ENCODE data around the gene DMWD. TPM values are rescaled to one million over a fixed set of nuclear protein-coding genes. Genes with fewer than 3 reads are reported as not detected.

Gene DMWD
- total and polyA plus RNA-seq, 2 of the 13 experiments (the other 11 are each of a cell fraction or from before 2014, with no cell fraction given) = 10.3 to 14.9 TPM

DNA sequence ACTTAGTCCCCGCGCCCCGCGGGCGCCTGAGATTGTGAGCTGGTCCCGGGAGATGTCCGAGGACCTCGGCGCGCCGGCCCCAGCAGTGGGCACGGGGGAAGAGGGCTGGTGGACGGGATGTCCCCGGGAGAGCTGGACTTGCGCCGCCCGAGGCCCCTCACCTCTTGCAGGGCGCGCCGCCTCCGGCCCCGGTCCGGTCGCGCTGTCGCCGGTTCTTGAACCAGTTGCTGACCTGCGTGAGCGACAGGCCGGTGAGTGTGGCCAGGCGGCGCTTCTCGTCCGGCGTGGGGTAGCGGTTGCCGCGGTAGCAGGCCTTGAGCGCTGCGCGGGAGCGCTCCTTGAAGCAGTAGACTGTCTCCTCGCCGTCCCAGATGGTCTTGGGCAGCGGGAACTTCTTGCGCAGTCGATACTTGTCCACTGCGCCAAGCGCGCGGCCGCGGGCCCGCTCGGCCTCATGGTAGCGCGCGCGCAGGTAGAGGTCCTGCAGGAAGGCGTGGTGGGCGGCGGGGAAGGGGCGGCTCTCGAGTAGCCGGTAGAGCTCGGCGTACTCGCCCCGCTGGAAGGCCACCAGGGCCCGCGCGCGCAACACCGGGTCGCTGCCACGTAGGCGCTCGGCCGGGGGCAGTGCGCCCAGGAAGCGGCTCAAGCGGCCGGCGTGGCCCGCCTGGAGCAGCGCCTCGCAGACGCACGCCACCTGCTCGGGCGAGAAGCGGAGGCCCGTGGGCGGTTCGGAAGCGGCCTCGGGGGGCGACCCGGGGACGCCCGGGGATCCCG is 24.6 kb downstream of the DMWD start (continued):
- TF ChIP-seq ZNF569 (CRISPR knock-in tag; IDR thresholded peaks at IDR 0.05; ENCODE audit: borderline replicate concordance) (no peak), FIP1L1 (IDR thresholded peaks at IDR 0.05; ENCODE audit: borderline replicate concordance, insufficient read depth, low read depth, low read length) (no peak), ONECUT2 (CRISPR knock-in tag; IDR thresholded peaks at IDR 0.05) (no peak), KDM6A (CRISPR knock-in tag; IDR thresholded peaks at IDR 0.05; ENCODE audit: low read depth) (no peak), ZNF501 (CRISPR knock-in tag; IDR thresholded peaks at IDR 0.05) (no peak), ZFY (CRISPR knock-in tag; IDR thresholded peaks at IDR 0.05) (peak; percentile 84), ZNF780A (CRISPR knock-in tag; IDR thresholded peaks at IDR 0.05) (no peak), ZNF678 (CRISPR knock-in tag; IDR thresholded peaks at IDR 0.05) (no peak), JUNB (CRISPR knock-in tag; IDR thresholded peaks at IDR 0.05; ENCODE audit: borderline replicate concordance) (no peak), MXD4 (CRISPR knock-in tag; IDR thresholded peaks at IDR 0.05) (no peak), AGO2 (optimal IDR thresholded peaks at IDR 0.05; ENCODE audit: low read depth, low read length) (peak; percentile 76), ZNF24 (IDR thresholded peaks at IDR 0.05) (no peak), ZNF468 (CRISPR knock-in tag; IDR thresholded peaks at IDR 0.05) (peak; percentile 25; the same call in 1 of the 2 replicates), AHR (CRISPR knock-in tag; IDR thresholded peaks at IDR 0.05) (no peak; the same call in 1 of the 2 replicates), THAP11 (CRISPR knock-in tag; IDR thresholded peaks at IDR 0.05) (peak; percentile 51), ZFP62 (CRISPR knock-in tag; IDR thresholded peaks at IDR 0.05) (no peak), ZNF354B (CRISPR knock-in tag; IDR thresholded peaks at IDR 0.05) (no peak)
- TF ChIP-seq, protein P1, sequence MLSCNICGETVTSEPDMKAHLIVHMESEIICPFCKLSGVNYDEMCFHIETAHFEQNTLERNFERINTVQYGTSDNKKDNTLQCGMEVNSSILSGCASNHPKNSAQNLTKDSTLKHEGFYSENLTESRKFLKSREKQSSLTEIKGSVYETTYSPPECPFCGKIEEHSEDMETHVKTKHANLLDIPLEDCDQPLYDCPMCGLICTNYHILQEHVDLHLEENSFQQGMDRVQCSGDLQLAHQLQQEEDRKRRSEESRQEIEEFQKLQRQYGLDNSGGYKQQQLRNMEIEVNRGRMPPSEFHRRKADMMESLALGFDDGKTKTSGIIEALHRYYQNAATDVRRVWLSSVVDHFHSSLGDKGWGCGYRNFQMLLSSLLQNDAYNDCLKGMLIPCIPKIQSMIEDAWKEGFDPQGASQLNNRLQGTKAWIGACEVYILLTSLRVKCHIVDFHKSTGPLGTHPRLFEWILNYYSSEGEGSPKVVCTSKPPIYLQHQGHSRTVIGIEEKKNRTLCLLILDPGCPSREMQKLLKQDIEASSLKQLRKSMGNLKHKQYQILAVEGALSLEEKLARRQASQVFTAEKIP (CRISPR knock-in tag; IDR thresholded peaks at IDR 0.05; ENCODE audit: borderline replicate concordance) = no peak
- TF ChIP-seq, protein P2, sequence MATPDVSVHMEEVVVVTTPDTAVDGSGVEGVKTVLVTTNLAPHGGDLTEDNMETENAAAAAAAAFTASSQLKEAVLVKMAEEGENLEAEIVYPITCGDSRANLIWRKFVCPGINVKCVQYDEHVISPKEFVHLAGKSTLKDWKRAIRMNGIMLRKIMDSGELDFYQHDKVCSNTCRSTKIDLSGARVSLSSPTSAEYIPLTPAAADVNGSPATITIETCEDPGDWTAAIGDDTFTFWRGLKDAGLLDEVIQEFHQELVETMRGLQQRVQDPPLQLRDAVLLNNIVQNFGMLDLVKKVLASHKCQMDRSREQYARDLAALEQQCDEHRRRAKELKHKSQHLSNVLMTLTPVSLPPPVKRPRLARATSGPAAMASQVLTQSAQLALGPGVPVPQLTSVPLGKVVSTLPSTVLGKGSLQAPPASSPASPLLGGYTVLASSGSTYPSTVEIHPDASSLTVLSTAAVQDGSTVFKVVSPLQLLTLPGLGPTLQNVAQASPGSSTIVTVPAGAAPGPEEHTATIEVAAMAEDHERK (CRISPR knock-in tag; IDR thresholded peaks at IDR 0.05; ENCODE audit: low read depth) = no peak
- TF ChIP-seq, protein P3, sequence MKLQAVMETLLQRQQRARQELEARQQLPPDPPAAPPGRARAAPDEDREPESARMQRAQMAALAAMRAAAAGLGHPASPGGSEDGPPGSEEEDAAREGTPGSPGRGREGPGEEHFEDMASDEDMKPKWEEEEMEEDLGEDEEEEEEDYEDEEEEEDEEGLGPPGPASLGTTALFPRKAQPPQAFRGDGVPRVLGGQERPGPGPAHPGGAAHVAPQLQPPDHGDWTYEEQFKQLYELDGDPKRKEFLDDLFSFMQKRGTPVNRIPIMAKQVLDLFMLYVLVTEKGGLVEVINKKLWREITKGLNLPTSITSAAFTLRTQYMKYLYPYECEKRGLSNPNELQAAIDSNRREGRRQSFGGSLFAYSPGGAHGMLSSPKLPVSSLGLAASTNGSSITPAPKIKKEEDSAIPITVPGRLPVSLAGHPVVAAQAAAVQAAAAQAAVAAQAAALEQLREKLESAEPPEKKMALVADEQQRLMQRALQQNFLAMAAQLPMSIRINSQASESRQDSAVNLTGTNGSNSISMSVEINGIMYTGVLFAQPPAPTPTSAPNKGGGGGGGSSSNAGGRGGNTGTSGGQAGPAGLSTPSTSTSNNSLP (IDR thresholded peaks at IDR 0.05; ENCODE audit: low read depth, low read length) = no peak
- TF ChIP-seq, protein P4, sequence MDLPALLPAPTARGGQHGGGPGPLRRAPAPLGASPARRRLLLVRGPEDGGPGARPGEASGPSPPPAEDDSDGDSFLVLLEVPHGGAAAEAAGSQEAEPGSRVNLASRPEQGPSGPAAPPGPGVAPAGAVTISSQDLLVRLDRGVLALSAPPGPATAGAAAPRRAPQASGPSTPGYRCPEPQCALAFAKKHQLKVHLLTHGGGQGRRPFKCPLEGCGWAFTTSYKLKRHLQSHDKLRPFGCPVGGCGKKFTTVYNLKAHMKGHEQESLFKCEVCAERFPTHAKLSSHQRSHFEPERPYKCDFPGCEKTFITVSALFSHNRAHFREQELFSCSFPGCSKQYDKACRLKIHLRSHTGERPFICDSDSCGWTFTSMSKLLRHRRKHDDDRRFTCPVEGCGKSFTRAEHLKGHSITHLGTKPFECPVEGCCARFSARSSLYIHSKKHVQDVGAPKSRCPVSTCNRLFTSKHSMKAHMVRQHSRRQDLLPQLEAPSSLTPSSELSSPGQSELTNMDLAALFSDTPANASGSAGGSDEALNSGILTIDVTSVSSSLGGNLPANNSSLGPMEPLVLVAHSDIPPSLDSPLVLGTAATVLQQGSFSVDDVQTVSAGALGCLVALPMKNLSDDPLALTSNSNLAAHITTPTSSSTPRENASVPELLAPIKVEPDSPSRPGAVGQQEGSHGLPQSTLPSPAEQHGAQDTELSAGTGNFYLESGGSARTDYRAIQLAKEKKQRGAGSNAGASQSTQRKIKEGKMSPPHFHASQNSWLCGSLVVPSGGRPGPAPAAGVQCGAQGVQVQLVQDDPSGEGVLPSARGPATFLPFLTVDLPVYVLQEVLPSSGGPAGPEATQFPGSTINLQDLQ (CRISPR knock-in tag; IDR thresholded peaks at IDR 0.05) = no peak
